Neural cell (in vitro differentiated cells): ENCODE measurements around the gene MS4A15. TPM values are rescaled to one million over a fixed set of nuclear protein-coding genes. Genes with fewer than 3 reads are reported as not detected.

Source experiments
- H2AFZ ChIP-seq: fragments of 200-600, 300-800 bp; sonication (generic), shearing (Covaris generic); 2 replicates; pipeline ENCODE4 v1.6.0; 2014; ENCODE audit warnings: low read depth, mild to moderate bottlenecking, antibody characterized with exemption, low read length, moderate library complexity
- H3F3A ChIP-seq: fragments of 200-600 bp; shearing (Covaris generic); 2 replicates; pipeline ENCODE4 v1.6.1; 2016; ENCODE audit warnings: mild to moderate bottlenecking, moderate library complexity, mixed read lengths, antibody characterized with exemption, low read length; ENCODE audit not compliant: insufficient read depth, poor library complexity, severe bottlenecking
- H3K27ac ChIP-seq: fragments of 200-600, 300-800 bp; sonication (generic), shearing (Covaris generic); 2 replicates; pipeline ENCODE4 v1.5.1; 2014; ENCODE audit warnings: mild to moderate bottlenecking, low read length, moderate library complexity
- H3K27me3 ChIP-seq: fragments of 300-800, 200-600 bp; sonication (generic), shearing (Covaris generic); 2 replicates; pipeline ENCODE4 v1.6.0; 2014; ENCODE audit warnings: mild to moderate bottlenecking, low read depth, low read length, moderate library complexity; ENCODE audit not compliant: insufficient read depth
- H3K36me3 ChIP-seq: fragments of 300-800, 200-600 bp; sonication (generic), shearing (Covaris generic); 2 replicates; pipeline ENCODE4 v1.5.1; 2014; ENCODE audit warnings: mild to moderate bottlenecking, antibody characterized with exemption, low read length, moderate library complexity; ENCODE audit not compliant: insufficient read depth
- H3K4me2 ChIP-seq: fragments of 300-800, 200-600 bp; sonication (generic), shearing (Covaris generic); 2 replicates; pipeline ENCODE4 v1.6.0; 2014; ENCODE audit warnings: mild to moderate bottlenecking, low read length
- H3K4me3 ChIP-seq: fragments of 300-800, 200-600 bp; sonication (generic), shearing (Covaris generic); 2 replicates; pipeline ENCODE4 v1.5.1; 2014; ENCODE audit warnings: mild to moderate bottlenecking, low read length, moderate library complexity
- H3K79me2 ChIP-seq: fragments of 200-600 bp; shearing (Covaris generic); replicated peaks from 2 replicates; pipeline ENCODE4 v1.6.0; 2014; ENCODE audit warnings: mild to moderate bottlenecking, low read length, moderate library complexity; ENCODE audit not compliant: insufficient read depth
- H3K9ac ChIP-seq: fragments of 300-800, 200-600 bp; sonication (generic), shearing (Covaris generic); 2 replicates; pipeline ENCODE4 v1.6.1; 2016; ENCODE audit warnings: mild to moderate bottlenecking, low read length, mixed read lengths
- H3K9me2 ChIP-seq: fragments of 200-600 bp; shearing (Covaris generic); 2 replicates; pipeline ENCODE4 v1.6.1; 2016; ENCODE audit warnings: mild to moderate bottlenecking, low read length, mixed read lengths; ENCODE audit not compliant: insufficient read depth
- H3K9me3 ChIP-seq: fragments of 200-600, 300-800 bp; sonication (generic), shearing (Covaris generic); 2 replicates; pipeline ENCODE4 v1.6.1; 2016; ENCODE audit warnings: mild to moderate bottlenecking, mixed run types, low read length, moderate library complexity, mixed read lengths
- H4K20me1 ChIP-seq: fragments of 200-600 bp; shearing (Covaris generic); 2 replicates; pipeline ENCODE4 v1.6.1; 2016; ENCODE audit warnings: mild to moderate bottlenecking, mixed run types; ENCODE audit not compliant: insufficient read depth
- EP300 ChIP-seq: fragments of 450-650 bp; conservative IDR thresholded peaks from 2 replicates; pipeline ENCODE4 v1.6.1; 2014; ENCODE audit warnings: antibody characterized with exemption, mild to moderate bottlenecking, moderate library complexity; ENCODE audit not compliant: poor library complexity, severe bottlenecking
- EZH2 ChIP-seq: fragments of 200-600, 300-800 bp; shearing (Covaris generic), sonication (generic); IDR thresholded peaks from 2 replicates; pipeline ENCODE4 v1.6.1; 2014; ENCODE audit warnings: antibody characterized with exemption, low read length, borderline replicate concordance, mild to moderate bottlenecking; ENCODE audit not compliant: insufficient read depth, poor library complexity, severe bottlenecking
- MXI1 ChIP-seq: fragments of 450-650 bp; conservative IDR thresholded peaks from 2 replicates; pipeline ENCODE4 v1.6.1; 2014; ENCODE audit warnings: antibody characterized with exemption, mild to moderate bottlenecking; ENCODE audit not compliant: poor library complexity, severe bottlenecking
- POLR2AphosphoS5 ChIP-seq: IDR thresholded peaks from 2 replicates; pipeline ENCODE4 v1.6.1; 2012
- RAD21 ChIP-seq: fragments of 450-650 bp; conservative IDR thresholded peaks from 2 replicates; pipeline ENCODE4 v1.6.1; 2014; ENCODE audit warnings: antibody characterized with exemption, mild to moderate bottlenecking, moderate library complexity
- SMC3 ChIP-seq: fragments of 450-650 bp; conservative IDR thresholded peaks from 2 replicates; pipeline ENCODE4 v1.6.1; 2014; ENCODE audit warnings: antibody characterized with exemption, mild to moderate bottlenecking, moderate library complexity; ENCODE audit not compliant: poor library complexity
- TAF1 ChIP-seq: IDR thresholded peaks from 2 replicates; pipeline ENCODE4 v1.6.1; 2012; ENCODE audit warnings: low read depth
- polyA plus RNA-seq: library from polyadenylated mRNA; depleted of rRNA; stranded (reverse); fragments of >200 nt; gene quantifications from 2 replicates; pipeline ENCODE4 v1.2.3, GENCODE V29; 2014
- TF ChIP-seq, protein P1 (sequence below): fragments of 450-650 bp; IDR thresholded peaks from 2 replicates; pipeline ENCODE4 v1.5.1; 2014; ENCODE audit warnings: antibody characterized with exemption, mild to moderate bottlenecking, moderate library complexity; ENCODE audit not compliant: poor library complexity, severe bottlenecking
- TF ChIP-seq, protein P2 (sequence below): IDR thresholded peaks from 2 replicates; pipeline ENCODE4 v1.6.1; 2012; ENCODE audit warnings: borderline replicate concordance

The MS4A15 gene
- polyA plus RNA-seq, 1 donor from 2014 or later: not detected

DNA sequence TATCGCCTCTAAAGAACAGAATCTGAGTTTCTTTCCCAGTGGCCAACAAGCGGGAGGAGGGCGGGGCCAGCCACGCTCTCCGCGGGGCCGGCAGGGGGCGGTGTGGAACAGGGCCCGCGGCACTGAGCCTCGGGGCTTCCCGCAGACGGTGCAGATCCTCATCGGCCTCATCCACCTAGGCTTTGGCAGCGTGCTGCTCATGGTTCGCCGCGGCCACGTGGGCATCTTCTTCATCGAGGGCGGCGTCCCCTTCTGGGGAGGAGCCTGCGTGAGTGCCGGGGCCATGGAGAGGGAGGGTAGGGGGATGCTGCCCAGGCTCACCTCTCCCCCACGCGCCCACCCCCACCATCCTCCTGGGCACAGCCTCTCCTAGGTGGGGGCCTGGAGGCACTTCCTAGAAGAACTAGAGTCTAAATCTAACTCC is 10.7 kb downstream of the MS4A15 start:
- Histone ChIP-seq H3K4me3 (no peak overlapping the region), H3K9ac (no peak overlapping the region), H3K27ac (no peak overlapping the region), H3K9me3 (no peaks in the 10 kb centered on the region), H3K9me2 (no peaks in the 10 kb centered on the region), H3F3A (no peaks in the 10 kb centered on the region), H3K27me3 (no peaks in the 10 kb centered on the region), H3K79me2 (no peaks in the 10 kb centered on the region), H2AFZ (no peak overlapping the region), H4K20me1 (no peaks in the 10 kb centered on the region), H3K36me3 (no peaks in the 10 kb centered on the region), H3K4me2 (no peak overlapping the region)
- TF ChIP-seq MXI1 (no peak), POLR2AphosphoS5 (no peak), RAD21 (no peak), SMC3 (no peak), EP300 (no peak), TAF1 (no peak), EZH2 (no peak)
- TF ChIP-seq, protein P1, sequence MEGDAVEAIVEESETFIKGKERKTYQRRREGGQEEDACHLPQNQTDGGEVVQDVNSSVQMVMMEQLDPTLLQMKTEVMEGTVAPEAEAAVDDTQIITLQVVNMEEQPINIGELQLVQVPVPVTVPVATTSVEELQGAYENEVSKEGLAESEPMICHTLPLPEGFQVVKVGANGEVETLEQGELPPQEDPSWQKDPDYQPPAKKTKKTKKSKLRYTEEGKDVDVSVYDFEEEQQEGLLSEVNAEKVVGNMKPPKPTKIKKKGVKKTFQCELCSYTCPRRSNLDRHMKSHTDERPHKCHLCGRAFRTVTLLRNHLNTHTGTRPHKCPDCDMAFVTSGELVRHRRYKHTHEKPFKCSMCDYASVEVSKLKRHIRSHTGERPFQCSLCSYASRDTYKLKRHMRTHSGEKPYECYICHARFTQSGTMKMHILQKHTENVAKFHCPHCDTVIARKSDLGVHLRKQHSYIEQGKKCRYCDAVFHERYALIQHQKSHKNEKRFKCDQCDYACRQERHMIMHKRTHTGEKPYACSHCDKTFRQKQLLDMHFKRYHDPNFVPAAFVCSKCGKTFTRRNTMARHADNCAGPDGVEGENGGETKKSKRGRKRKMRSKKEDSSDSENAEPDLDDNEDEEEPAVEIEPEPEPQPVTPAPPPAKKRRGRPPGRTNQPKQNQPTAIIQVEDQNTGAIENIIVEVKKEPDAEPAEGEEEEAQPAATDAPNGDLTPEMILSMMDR: no peak
- TF ChIP-seq, protein P2, sequence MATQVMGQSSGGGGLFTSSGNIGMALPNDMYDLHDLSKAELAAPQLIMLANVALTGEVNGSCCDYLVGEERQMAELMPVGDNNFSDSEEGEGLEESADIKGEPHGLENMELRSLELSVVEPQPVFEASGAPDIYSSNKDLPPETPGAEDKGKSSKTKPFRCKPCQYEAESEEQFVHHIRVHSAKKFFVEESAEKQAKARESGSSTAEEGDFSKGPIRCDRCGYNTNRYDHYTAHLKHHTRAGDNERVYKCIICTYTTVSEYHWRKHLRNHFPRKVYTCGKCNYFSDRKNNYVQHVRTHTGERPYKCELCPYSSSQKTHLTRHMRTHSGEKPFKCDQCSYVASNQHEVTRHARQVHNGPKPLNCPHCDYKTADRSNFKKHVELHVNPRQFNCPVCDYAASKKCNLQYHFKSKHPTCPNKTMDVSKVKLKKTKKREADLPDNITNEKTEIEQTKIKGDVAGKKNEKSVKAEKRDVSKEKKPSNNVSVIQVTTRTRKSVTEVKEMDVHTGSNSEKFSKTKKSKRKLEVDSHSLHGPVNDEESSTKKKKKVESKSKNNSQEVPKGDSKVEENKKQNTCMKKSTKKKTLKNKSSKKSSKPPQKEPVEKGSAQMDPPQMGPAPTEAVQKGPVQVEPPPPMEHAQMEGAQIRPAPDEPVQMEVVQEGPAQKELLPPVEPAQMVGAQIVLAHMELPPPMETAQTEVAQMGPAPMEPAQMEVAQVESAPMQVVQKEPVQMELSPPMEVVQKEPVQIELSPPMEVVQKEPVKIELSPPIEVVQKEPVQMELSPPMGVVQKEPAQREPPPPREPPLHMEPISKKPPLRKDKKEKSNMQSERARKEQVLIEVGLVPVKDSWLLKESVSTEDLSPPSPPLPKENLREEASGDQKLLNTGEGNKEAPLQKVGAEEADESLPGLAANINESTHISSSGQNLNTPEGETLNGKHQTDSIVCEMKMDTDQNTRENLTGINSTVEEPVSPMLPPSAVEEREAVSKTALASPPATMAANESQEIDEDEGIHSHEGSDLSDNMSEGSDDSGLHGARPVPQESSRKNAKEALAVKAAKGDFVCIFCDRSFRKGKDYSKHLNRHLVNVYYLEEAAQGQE: no peak

DNA sequence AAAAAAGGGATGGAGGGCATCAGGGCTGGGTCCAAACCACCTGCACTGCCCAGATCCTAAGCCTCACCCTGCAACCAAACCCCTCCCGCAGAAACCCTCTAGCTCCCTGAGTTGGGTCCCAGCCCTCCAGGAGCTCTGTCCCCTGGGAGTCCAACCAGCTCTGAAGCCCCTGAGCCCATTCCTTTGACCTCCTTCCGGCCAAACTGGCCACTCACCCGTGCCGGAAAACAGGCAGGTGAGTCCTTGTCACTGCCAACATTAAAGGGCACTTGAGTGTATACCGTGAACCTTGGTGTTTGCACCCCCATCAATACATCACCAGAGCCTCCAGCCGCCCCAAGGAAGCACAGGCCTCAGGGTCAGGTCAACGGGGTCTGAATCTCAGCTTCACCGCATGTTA is 11.5 kb downstream of the MS4A15 start:
- Histone ChIP-seq H3F3A (no peaks in the 10 kb centered on the region), H4K20me1 (no peaks in the 10 kb centered on the region), H3K9me2 (no peaks in the 10 kb centered on the region), H2AFZ (no peak overlapping the region), H3K36me3 (no peaks in the 10 kb centered on the region), H3K27ac (no peak overlapping the region), H3K4me3 (no peak overlapping the region), H3K9me3 (no peaks in the 10 kb centered on the region), H3K4me2 (no peak overlapping the region), H3K27me3 (no peaks in the 10 kb centered on the region), H3K9ac (no peak overlapping the region), H3K79me2 (no peaks in the 10 kb centered on the region)
- TF ChIP-seq, protein P2: no peak
- TF ChIP-seq, protein P1: no peak
- TF ChIP-seq TAF1 (no peak), RAD21 (no peak), EP300 (no peak), POLR2AphosphoS5 (no peak), EZH2 (no peak), MXI1 (no peak), SMC3 (no peak)
